IPS-15b (cell line): ENCODE measurements around the gene EYS.

Source experiments
- H3K27me3 ChIP-seq: one replicate; pipeline ENCODE4 v1.6.1; 2013; ENCODE audit warnings: low read length; ENCODE audit not compliant: control insufficient read depth, insufficient read depth
- H3K36me3 ChIP-seq: one replicate; pipeline ENCODE4 v1.6.1; 2013; ENCODE audit warnings: low read length; ENCODE audit not compliant: control insufficient read depth, insufficient read depth
- H3K4me1 ChIP-seq: one replicate; pipeline ENCODE4 v1.6.1; 2013; ENCODE audit warnings: mild to moderate bottlenecking, low read length; ENCODE audit not compliant: control insufficient read depth, insufficient read depth
- H3K4me3 ChIP-seq: one replicate; pipeline ENCODE4 v1.5.1; 2013; ENCODE audit warnings: low read depth, low read length
- H3K9ac ChIP-seq: one replicate; pipeline ENCODE4 v1.6.1; 2013; ENCODE audit warnings: low read depth, mild to moderate bottlenecking, low read length
- H3K9me3 ChIP-seq: one replicate; pipeline ENCODE4 v1.6.1; 2013; ENCODE audit warnings: mild to moderate bottlenecking, low read length; ENCODE audit not compliant: control insufficient read depth, insufficient read depth

Gene EYS

GRCh38 chr6:64010010-64010409 lies 1697.0 kb downstream of the EYS start:
- Histone ChIP-seq H3K27me3 (no peaks in the 10 kb centered on the region), H3K4me1 (no peaks in the 10 kb centered on the region)

GRCh38 chr6:64006246-64006645 lies 1700.8 kb downstream of the EYS start:
- Histone ChIP-seq H3K4me1 (no peaks in the 10 kb centered on the region), H3K4me3 (no peak overlapping the region), H3K9me3 (no peaks in the 10 kb centered on the region), H3K9ac (no peak overlapping the region), H3K27me3 (no peaks in the 10 kb centered on the region), H3K36me3 (no peaks in the 10 kb centered on the region)

More at GRCh38 chr6:64010010-64010409, 1697.0 kb downstream of the EYS start:
- Histone ChIP-seq H3K9ac (no peak overlapping the region), H3K9me3 (no peaks in the 10 kb centered on the region), H3K36me3 (no peaks in the 10 kb centered on the region), H3K4me3 (no peak overlapping the region)

GRCh38 chr6:64000818-64001491 lies 1706.1 kb downstream of the EYS start:
- Histone ChIP-seq H3K36me3 (no peaks in the 10 kb centered on the region), H3K9me3 (no peaks in the 10 kb centered on the region), H3K4me1 (no peaks in the 10 kb centered on the region), H3K4me3 (no peak overlapping the region), H3K9ac (no peak overlapping the region), H3K27me3 (no peaks in the 10 kb centered on the region)

- H3K4me1 ChIP-seq, result no peaks in the 10 kb centered on the region
- H3K36me3 ChIP-seq, result no peaks in the 10 kb centered on the region
- no peak overlapping the region for H3K9ac ChIP-seq
- H3K9me3 ChIP-seq, result no peaks in the 10 kb centered on the region
- H3K4me3 ChIP-seq, result no peak overlapping the region
- no peaks in the 10 kb centered on the region for H3K27me3 ChIP-seq
Measured at GRCh38 chr6:63999613-64000012, 1707.4 kb downstream of the EYS start.

- H3K9me3 ChIP-seq, result no peaks in the 10 kb centered on the region
- H3K4me1 ChIP-seq, result no peaks in the 10 kb centered on the region
- no peak overlapping the region for H3K9ac ChIP-seq
- no peak overlapping the region for H3K4me3 ChIP-seq
- no peaks in the 10 kb centered on the region for H3K27me3 ChIP-seq
- no peaks in the 10 kb centered on the region for H3K36me3 ChIP-seq
Measured at GRCh38 chr6:63998991-63999390, 1708.0 kb downstream of the EYS start.

DNA sequence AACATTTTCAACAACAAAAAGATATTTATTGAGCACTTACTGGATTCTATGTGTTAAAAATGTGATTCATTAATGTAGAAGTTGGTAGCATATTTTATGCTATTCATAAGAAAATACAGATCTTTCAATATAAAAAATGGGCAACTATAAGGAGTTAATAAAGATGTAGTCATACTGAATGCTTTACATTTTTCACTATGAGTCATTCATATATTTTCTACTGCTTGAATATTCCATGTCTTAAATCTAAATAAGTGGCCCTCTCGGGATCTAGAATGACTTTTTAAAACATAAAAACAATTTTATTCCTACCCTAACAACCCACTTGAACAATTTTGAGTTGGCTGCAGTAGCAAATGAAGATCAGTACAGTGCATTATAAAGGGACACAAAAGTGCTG lies 1709.3 kb downstream of the EYS start:
- Histone ChIP-seq H3K36me3 (no peaks in the 10 kb centered on the region), H3K27me3 (no peaks in the 10 kb centered on the region), H3K9me3 (no peaks in the 10 kb centered on the region), H3K4me1 (no peaks in the 10 kb centered on the region), H3K4me3 (no peak overlapping the region), H3K9ac (no peak overlapping the region)

DNA sequence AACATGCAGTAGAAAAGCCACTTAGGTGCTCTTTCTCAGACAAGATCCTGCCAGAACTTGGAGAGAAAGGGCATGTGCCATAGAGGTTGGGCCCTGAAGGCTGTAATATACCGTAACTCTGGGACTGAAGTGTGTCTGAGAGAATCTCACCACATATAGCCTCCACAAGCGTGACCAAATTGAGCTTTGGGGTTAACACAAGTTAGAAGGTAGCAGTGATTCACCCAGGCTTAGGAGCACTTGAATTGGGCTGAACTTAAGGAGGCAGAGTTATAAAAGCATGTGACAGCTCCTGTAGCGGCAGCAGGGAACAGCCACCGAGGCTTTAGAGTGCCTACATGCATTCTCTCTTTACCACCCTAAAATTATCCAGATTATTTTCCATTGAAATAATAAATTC lies 1709.8 kb downstream of the EYS start:
- Histone ChIP-seq H3K27me3 (no peaks in the 10 kb centered on the region), H3K36me3 (no peaks in the 10 kb centered on the region), H3K9me3 (no peaks in the 10 kb centered on the region), H3K4me1 (no peaks in the 10 kb centered on the region), H3K4me3 (no peak overlapping the region), H3K9ac (no peak overlapping the region)

DNA sequence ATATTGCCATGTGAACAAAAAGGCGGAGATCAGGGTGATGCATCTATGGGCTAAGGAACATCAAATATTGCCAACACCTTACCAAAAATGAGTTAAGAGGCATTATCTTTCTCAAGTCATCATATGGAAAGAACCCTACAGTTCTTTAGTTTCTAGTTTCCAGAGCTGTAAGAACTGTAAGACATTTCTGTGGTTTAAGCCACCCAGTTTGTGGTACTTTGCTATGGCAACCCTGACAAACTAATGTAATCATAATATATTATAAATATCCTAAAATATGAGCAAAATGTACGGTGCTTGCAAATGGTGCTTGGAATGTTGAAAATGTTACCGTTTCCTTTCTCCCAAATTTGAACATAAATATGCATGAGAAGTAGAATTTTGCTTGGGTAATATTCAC lies 1721.8 kb downstream of the EYS start:
- Histone ChIP-seq H3K9ac (no peak overlapping the region), H3K27me3 (no peaks in the 10 kb centered on the region), H3K4me1 (no peaks in the 10 kb centered on the region), H3K9me3 (no peaks in the 10 kb centered on the region), H3K36me3 (no peaks in the 10 kb centered on the region), H3K4me3 (no peak overlapping the region)

GRCh38 chr6:63975699-63976098 lies 1731.3 kb downstream of the EYS start:
- Histone ChIP-seq H3K4me3 (no peak overlapping the region), H3K9me3 (no peaks in the 10 kb centered on the region), H3K27me3 (no peaks in the 10 kb centered on the region), H3K36me3 (no peaks in the 10 kb centered on the region), H3K4me1 (no peaks in the 10 kb centered on the region), H3K9ac (no peak overlapping the region)

- Histone ChIP-seq H3K9me3 (no peaks in the 10 kb centered on the region), H3K27me3 (no peaks in the 10 kb centered on the region), H3K4me1 (peaks cover 12% of the 10 kb centered on the region), H3K36me3 (no peaks in the 10 kb centered on the region), H3K4me3 (no peak overlapping the region), H3K9ac (no peak overlapping the region)
Measured at GRCh38 chr6:63968650-63969049, 1738.4 kb downstream of the EYS start.

DNA sequence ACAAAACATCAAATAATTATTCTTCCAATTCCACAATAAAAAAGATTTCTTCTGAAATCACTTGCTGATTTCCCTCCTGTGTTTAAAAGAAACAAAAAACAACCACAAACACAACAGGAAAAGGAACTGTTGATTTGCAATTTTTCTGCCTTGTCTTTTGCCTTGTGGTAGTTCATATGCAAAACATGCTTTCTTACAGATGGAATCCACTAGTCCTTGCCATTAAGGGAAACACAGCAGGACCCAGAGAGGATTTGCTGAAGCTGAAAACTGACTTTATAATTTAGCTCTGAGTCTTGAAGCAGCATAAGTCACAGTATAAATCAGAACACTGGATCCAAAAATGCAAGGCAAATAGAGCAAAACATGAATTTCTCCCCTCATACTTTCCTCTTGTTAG lies 1742.7 kb downstream of the EYS start:
- H3K9ac ChIP-seq, result no peak overlapping the region

GRCh38 chr6:63963769-63964315 lies 1743.2 kb downstream of the EYS start:
- H3K9ac ChIP-seq, result no peak overlapping the region
- H3K4me3 ChIP-seq, result no peak overlapping the region
- no peaks in the 10 kb centered on the region for H3K9me3 ChIP-seq

More for the DNA sequence above, 1742.7 kb downstream of the EYS start:
- Histone ChIP-seq H3K9me3 (no peaks in the 10 kb centered on the region), H3K4me1 (peaks cover 12% of the 10 kb centered on the region), H3K4me3 (no peak overlapping the region), H3K27me3 (no peaks in the 10 kb centered on the region), H3K36me3 (no peaks in the 10 kb centered on the region)

More at GRCh38 chr6:63963769-63964315, 1743.2 kb downstream of the EYS start:
- H3K36me3 ChIP-seq, result no peaks in the 10 kb centered on the region
- H3K27me3 ChIP-seq, result no peaks in the 10 kb centered on the region
- H3K4me1 ChIP-seq, result peaks cover 12% of the 10 kb centered on the region
